HG03521 (cell line): ENCODE data around the gene CD180.

Source experiments
- ATAC-seq: cut with Tn5 transposase; IDR thresholded peaks from one replicate; pipeline ENCODE4 v1.9.1; 2021; ENCODE audit warnings: mild to moderate bottlenecking, moderate library complexity; ENCODE audit not compliant: unreplicated experiment

CD180 gene

GRCh38 chr5:67214036-67214435 lies 17.4 kb upstream of the CD180 start:
- no peak for ATAC-seq

- ATAC-seq: no peak
Observed at GRCh38 chr5:67211926-67212325, 15.3 kb upstream of the CD180 start.

GRCh38 chr5:67209141-67209771 lies 12.7 kb upstream of the CD180 start:
- peak; percentile 22 for ATAC-seq

- no peak for ATAC-seq
Observed at GRCh38 chr5:67208403-67208802, 11.8 kb upstream of the CD180 start.

GRCh38 chr5:67206929-67207328 lies 10.3 kb upstream of the CD180 start:
- ATAC-seq: peak; percentile 73

GRCh38 chr5:67206461-67206860 lies 9.9 kb upstream of the CD180 start:
- no peak for ATAC-seq

GRCh38 chr5:67205981-67206380 lies 9.4 kb upstream of the CD180 start:
- ATAC-seq: no peak

- no peak for ATAC-seq
Observed at GRCh38 chr5:67204821-67205220, 8.2 kb upstream of the CD180 start.

- ATAC-seq: no peak
Observed at GRCh38 chr5:67203701-67204074, 7.1 kb upstream of the CD180 start.

- no peak for ATAC-seq
Observed at GRCh38 chr5:67202828-67203227, 6.2 kb upstream of the CD180 start.

- no peak for ATAC-seq
Observed at GRCh38 chr5:67201897-67202549, 5.4 kb upstream of the CD180 start.

GRCh38 chr5:67200809-67201562 lies 4.4 kb upstream of the CD180 start:
- ATAC-seq: no peak

- ATAC-seq: no peak
Observed at GRCh38 chr5:67199859-67200258, 3.3 kb upstream of the CD180 start.

- no peak for ATAC-seq
Observed at GRCh38 chr5:67198917-67199316, 2.3 kb upstream of the CD180 start.

GRCh38 chr5:67197536-67197935 lies 937 bp upstream of the CD180 start:
- no peak for ATAC-seq

GRCh38 chr5:67195406-67196275 lies 958 bp downstream of the CD180 start:
- no peak for ATAC-seq

GRCh38 chr5:67194166-67194565 lies 2.4 kb downstream of the CD180 start:
- no peak for ATAC-seq

- ATAC-seq: no peak
Observed at GRCh38 chr5:67193439-67193807, 3.2 kb downstream of the CD180 start.

- no peak for ATAC-seq
Observed at GRCh38 chr5:67192719-67193438, 3.7 kb downstream of the CD180 start.

- no peak for ATAC-seq
Observed at GRCh38 chr5:67190861-67191260, 5.7 kb downstream of the CD180 start.

- ATAC-seq: no peak
Observed at GRCh38 chr5:67190410-67190809, 6.2 kb downstream of the CD180 start.
